Neural progenitor cell (in vitro differentiated cells): Measurements from ENCODE around the gene AHI1.

Experiments
- EZH2 ChIP-seq: fragments of 200-600 bp; sonication (generic); IDR thresholded peaks from 2 replicates; pipeline ENCODE4 v1.6.1; 2017; ENCODE audit warnings: antibody characterized with exemption, mild to moderate bottlenecking, moderate library complexity
- EZH2phosphoT487 ChIP-seq: fragments of 200-600 bp; sonication (generic); IDR thresholded peaks from 2 replicates; pipeline ENCODE4 v1.6.1; 2017; ENCODE audit warnings: antibody characterized with exemption
- TF ChIP-seq, protein P1 (sequence below): fragments of 200-600 bp; sonication (generic); IDR thresholded peaks from 2 replicates; pipeline ENCODE4 v1.5.1; 2017; ENCODE audit warnings: antibody characterized with exemption, mild to moderate bottlenecking

- TF ChIP-seq, protein P1, sequence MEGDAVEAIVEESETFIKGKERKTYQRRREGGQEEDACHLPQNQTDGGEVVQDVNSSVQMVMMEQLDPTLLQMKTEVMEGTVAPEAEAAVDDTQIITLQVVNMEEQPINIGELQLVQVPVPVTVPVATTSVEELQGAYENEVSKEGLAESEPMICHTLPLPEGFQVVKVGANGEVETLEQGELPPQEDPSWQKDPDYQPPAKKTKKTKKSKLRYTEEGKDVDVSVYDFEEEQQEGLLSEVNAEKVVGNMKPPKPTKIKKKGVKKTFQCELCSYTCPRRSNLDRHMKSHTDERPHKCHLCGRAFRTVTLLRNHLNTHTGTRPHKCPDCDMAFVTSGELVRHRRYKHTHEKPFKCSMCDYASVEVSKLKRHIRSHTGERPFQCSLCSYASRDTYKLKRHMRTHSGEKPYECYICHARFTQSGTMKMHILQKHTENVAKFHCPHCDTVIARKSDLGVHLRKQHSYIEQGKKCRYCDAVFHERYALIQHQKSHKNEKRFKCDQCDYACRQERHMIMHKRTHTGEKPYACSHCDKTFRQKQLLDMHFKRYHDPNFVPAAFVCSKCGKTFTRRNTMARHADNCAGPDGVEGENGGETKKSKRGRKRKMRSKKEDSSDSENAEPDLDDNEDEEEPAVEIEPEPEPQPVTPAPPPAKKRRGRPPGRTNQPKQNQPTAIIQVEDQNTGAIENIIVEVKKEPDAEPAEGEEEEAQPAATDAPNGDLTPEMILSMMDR: no peak
- TF ChIP-seq EZH2: no peak
- TF ChIP-seq EZH2phosphoT487: no peak
Observed at GRCh38 chr6:135403584-135403983, 94.0 kb downstream of the AHI1 start.
